GM21360 (cell line): Measurements from ENCODE around the gene KRTAP10-2.
"Not testable (repeated sequence)": the region's sequence is repeated elsewhere in the genome, so short reads cannot be mapped to it uniquely, and the experiment has no call there.

ENCODE experiments used
- ATAC-seq: cut with Tn5 transposase; IDR thresholded peaks from one replicate; pipeline ENCODE4 v1.9.1; 2021; ENCODE audit warnings: mild to moderate bottlenecking, moderate library complexity; ENCODE audit not compliant: unreplicated experiment

Gene KRTAP10-2

DNA sequence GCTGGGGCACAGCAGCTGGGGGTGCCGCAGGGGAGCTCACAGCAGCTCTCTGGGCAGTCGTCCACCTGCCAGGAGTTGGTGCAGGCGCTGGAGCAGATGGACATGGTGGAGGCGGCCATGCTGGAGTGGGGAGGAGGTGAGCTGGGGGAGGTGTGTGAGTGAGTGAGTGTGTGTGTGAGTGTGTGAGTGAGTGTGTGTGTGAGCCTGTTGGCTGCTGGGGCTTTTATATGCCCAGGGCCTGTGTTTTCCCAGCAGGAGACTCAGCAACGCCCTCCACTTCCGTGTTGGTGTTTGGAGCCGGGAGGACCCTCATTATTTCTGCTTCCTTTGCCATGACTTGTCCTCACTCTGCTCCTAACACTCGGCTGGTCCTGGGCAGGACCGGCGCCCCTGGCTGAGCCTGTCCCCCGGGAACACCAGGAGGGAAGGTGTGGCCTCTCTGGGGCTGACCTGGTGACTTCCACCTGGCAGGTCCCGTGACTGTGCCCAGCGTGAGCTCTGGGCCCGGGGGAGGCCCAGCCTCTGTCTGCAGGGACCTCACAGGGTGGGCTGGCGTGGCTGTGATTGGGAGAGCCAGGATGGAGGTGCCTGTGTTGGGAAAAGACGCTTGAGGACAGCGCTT, at the start of gene KRTAP10-2:
KRTAP10-2 (minus strand) TSS at position 166 of the 622 bp plus-strand sequence; CDS start at position 119, 47 bp downstream.
- no peak for ATAC-seq

- ATAC-seq, result not testable (repeated sequence)
Observed at GRCh38 chr21:44601091-44601490, 49.8 kb upstream of the KRTAP10-2 start.

DNA sequence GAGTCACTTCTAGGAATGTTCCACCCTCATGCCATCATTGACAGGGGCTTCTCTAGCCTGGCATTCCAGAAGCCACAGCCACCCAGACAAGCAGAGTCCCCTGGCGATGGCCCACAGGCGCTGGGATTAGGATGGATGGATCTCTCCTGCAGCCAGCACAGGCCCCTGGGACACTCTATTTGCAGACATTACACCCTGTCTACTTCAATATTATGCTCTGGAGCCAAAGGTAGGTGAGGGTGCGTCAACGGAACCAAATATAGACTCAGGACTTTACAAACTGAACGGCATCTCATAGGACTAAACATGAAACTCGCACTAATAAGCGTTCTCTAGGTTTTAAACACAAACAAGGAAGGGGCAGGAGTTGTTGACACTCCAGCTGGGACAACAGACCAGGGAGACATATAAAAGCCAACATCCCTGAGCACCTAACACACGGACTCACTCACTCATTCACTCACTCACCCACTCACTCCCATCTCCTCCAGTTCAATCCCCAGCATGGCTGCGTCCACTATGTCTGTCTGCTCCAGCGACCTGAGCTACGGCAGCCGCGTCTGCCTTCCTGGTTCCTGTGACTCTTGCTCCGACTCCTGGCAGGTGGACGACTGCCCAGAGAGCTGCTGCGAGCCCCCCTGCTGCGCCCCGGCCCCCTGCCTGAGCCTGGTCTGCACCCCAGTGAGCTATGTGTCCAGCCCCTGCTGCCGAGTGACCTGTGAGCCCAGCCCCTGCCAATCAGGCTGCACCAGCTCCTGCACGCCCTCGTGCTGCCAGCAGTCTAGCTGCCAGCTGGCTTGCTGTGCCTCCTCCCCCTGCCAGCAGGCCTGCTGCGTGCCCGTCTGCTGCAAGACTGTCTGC, 49.0 kb upstream of the KRTAP10-2 start, which contains the start of gene KRTAP10-7:
KRTAP10-7 (plus strand) TSS at position 480 of the 861 bp plus-strand sequence; CDS start at position 505, 25 bp downstream.
- not testable (repeated sequence) for ATAC-seq

- ATAC-seq, result no peak
Observed at GRCh38 chr21:44599264-44600029, 48.1 kb upstream of the KRTAP10-2 start.

DNA sequence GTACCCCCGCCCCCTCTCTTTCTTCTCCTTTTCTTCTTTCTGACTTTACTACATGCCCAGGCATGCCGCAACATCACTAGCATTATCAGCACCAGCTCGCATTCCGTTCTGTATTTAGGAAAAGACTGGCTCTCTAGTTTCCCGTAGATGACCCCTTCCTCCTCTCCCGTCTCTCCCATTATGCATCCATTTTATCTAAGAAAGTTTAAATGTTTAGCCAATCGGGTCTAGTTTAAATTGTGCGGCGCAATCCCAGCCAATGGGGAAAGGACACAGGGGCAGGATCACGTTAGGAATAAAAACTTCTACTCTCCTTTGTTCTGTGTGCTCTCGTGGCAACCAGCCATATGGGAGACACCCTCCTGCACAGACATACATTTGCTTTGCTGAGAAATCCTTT, 46.8 kb upstream of the KRTAP10-2 start:
- ATAC-seq, result no peak

GRCh38 chr21:44596068-44596725, 44.9 kb upstream of the KRTAP10-2 start:
- ATAC-seq, result no peak

DNA sequence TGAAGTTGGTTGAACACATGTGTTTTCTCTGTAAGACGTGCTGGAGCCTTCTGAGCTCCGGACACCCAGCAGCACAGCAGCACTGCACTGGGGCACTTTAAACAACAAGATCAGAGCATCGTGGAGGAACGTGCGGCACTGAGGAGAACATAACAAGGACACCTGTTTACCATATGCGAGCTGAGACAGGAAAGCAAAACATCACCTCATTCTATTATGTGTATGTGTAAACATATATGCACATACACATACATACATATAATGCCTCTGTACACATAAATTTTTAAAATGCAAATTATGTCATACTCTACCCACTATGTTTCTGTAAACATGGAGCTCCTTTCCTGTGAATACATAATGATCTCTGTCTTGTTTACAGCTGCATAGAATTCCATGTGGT, 44.2 kb upstream of the KRTAP10-2 start:
- no peak for ATAC-seq

DNA sequence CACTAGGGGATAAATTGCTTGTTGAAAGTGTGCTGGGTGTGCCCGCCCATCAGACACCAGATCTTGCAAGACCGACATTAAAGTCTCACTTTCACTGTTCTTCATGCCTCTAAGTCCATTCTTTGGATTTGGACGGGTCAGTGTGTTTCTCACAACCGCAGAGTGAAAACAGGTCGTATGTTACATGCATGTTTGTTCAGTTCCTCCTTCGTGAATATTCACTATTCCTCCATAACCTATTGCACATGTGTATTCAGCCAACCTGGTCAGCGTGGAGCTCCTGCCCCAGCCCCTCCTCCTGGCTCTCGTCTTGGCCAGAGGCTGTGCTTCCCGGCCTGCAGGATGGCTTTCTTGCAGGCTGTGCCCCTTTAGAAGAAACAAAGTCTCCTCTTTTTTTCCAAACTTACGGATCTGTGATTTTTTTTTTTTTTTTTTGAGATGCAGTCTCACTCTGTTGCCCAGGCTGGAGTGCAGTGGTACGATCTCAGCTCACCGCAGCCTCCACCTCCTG, 43.2 kb upstream of the KRTAP10-2 start:
- no peak for ATAC-seq

- ATAC-seq, result no peak
Observed at GRCh38 chr21:44593598-44594405, 42.5 kb upstream of the KRTAP10-2 start.

GRCh38 chr21:44592446-44593311, 41.4 kb upstream of the KRTAP10-2 start, which contains the start of gene KRTAP10-6:
KRTAP10-6 (minus strand) TSS chr21:44592505; CDS start chr21:44592484, 21 bp downstream.
- no peak for ATAC-seq

- not testable (repeated sequence) for ATAC-seq
Observed at GRCh38 chr21:44591801-44592130, 40.5 kb upstream of the KRTAP10-2 start.

DNA sequence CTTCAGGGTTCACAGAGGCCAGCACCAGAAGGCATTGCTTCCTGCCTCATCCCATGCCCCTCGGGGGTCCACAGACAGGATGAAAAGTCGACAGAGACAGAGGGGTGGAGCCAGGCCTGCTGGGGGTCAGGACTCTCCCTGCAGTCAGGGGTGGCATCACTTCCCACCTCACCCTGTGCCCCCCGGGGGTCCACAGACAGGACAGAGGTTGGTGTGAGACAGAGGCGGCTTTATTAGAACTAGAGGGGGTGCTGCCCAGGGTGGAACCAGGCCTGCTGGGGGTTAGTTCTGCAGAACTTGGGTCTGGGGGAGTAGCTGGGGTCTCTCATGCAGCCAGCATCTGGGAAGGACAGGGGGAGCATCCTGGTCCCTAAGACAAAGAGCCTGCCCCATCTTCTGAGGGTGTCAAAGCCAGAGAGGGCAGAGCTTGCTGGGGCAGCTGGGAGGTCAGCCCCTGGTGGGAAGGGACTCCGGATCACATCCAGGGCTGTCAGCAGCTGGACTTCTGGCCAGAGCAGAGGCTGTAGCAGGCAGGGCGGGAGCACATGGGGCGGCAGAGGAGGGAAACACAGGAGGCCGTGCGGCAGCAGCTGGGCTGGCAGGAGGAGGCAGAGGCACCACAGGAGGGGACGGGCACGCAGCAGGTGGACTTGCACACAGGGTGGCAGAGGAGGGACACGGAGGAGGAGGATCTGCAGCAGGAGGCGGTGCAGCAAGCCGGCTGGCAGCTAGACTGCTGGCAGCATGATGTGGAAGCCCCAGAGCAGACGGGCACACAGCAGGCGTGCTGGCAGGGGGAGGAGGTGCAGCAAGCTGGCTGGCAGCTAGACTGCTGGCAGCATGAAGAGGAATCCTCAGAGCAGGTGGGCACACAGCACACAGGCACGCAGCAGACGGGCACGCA, 39.8 kb upstream of the KRTAP10-2 start:
- not testable (repeated sequence) for ATAC-seq

DNA sequence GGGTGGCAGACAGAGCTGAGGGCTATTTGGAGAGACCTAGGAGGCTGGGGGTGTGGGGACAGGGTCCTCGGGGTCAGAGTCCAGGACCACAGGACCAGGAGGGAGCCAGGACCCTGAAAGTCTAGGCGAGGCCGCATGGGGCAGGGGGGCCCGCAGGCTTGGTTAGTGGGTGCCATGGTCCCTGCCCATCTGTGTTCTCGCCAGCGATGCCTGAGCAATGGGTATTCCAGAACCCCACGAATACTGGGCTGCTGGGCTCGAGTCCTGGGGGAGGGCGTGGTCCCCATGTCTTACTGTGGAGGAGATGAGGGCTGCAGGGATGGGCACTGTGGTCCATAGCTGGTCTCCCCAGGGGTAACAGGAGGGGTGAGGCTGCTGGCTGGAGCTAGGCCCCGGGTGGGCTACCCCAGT, 39.0 kb upstream of the KRTAP10-2 start:
- no peak for ATAC-seq

GRCh38 chr21:44589586-44590305, 38.4 kb upstream of the KRTAP10-2 start:
- ATAC-seq, result no peak

- no peak for ATAC-seq
Observed at GRCh38 chr21:44589094-44589493, 37.8 kb upstream of the KRTAP10-2 start.

DNA sequence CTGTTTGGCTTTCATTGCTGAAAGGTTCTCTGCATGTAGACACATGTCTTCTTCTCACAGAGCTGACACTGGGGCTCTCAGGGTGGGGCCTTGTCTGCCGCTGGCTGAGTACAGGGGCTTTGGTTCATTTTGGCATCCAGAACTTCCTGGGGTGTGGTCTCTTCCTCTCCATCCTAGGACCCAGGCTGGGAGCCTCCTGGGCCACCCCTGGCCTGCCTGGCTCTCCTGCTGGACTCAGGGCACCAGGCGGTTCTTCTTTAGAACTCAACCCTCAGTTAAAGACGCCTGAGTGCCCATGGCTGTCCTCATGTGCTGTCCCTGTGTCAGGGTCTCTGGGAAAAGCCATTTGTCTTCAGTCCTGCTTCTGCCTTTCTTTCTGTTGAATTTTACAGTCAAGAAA, 34.6 kb upstream of the KRTAP10-2 start:
- ATAC-seq, result no peak

- ATAC-seq, result no peak
Observed at GRCh38 chr21:44583800-44584147, 32.5 kb upstream of the KRTAP10-2 start.
